ENCODE results near the gene BBOX1. TPM values are rescaled to one million over a fixed set of nuclear protein-coding genes. Genes with fewer than 3 reads are reported as not detected.

The BBOX1 gene
- total RNA-seq, 1 experiment from 2014 or later = not detected

DNA sequence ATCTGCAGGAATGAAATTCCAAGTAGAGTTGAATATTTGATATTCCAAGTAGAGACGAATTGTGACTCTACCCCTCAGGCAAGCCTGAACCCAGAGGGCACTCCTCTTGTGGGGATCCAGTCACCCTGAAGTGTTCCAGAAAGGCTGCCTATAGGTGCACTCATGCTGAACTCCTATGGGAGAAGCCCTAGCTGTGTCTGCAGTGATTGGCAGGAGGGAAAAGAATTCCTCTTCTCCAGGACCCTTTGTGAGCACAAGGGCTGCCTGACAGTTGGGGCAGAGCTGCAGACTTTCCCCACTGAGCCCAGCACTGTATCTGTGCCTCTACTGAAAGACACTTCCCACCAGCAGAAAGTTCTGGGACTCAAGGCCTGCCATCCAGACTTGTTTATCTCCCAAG, 35.0 kb downstream of the BBOX1 start (continued):
- TF ChIP-seq EZH2phosphoT487 (IDR thresholded peaks at IDR 0.05; ENCODE audit: borderline replicate concordance) (no peak), ZFX (IDR thresholded peaks at IDR 0.05) (no peak)

DNA sequence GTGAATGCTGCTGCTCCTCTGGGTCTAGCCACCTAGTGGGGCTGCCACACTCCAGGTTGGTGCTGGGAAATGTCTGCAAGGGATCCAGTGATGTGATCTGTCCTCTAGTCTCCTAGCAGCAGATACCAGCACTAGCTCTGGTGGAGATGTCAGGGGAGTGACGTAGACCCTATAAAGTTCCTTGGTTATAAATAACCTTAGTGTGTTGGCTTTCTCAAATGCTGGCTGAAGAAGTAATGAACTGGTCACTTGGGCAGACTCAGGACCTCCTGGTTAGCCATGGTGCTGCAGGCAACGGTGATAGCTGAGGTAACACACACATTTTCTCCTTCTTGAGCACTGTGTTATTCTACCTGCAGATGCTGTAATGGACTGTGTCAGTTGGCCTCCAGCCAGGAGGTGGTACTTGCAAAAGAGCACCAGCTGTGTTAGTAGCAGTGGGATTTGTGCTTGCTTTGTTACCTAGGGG, 35.5 kb downstream of the BBOX1 start:
- Histone ChIP-seq H3K9ac (ENCODE audit: low read length) (no peak overlapping the region), H3K9me3 (ENCODE audit: control insufficient read depth in 1 of 2, insufficient read depth in 1 of 2, low read depth in 1 of 2, low read length in 2 of 2) (no peaks in the 10 kb centered on the region), H3K79me2 (ENCODE audit: insufficient read depth, low read length) (no peaks in the 10 kb centered on the region), H3K4me1 (ENCODE audit: control insufficient read depth in 1 of 2, insufficient read depth in 2 of 2, low read length in 2 of 2) (no peaks in the 10 kb centered on the region), H3K4me2 (ENCODE audit: low read length) (no peak overlapping the region), H3K27ac (ENCODE audit: low read depth, low read length) (no peak overlapping the region), H3K36me3 (ENCODE audit: control insufficient read depth in 1 of 2, insufficient read depth in 2 of 2, low read length in 2 of 2) (no peaks in the 10 kb centered on the region), H2AFZ (ENCODE audit: low read depth, low read length, poor library complexity, severe bottlenecking) (no peak overlapping the region), H3K27me3 (ENCODE audit: insufficient read depth, low read length) (no peaks in the 10 kb centered on the region), H3K9me2 (ENCODE audit: insufficient read depth) (no peaks in the 10 kb centered on the region), H3K4me3 (replicated peaks in 1 of 2; ENCODE audit: low read depth in 1 of 2, low read length in 2 of 2) (no peak overlapping the region), H4K20me1 (ENCODE audit: insufficient read depth) (no peaks in the 10 kb centered on the region)
- RAD21 ChIA-PET (ENCODE audit: low non-redundant PET in 1 of 2, low total read pairs in 2 of 2, uncharacterized antibody in 2 of 2, unreplicated experiment in 2 of 2) = no interaction called here
- no TSS peak for BruUV-seq (replicated peaks)
- no peak for TF ChIP-seq RAD21 (IDR thresholded peaks at IDR 0.05; ENCODE audit: low read depth)
- TF ChIP-seq FOSL1 (IDR thresholded peaks at IDR 0.05; ENCODE audit: low read depth) = no peak
- TF ChIP-seq POLR2AphosphoS5 (IDR thresholded peaks at IDR 0.05; ENCODE audit: low read depth, low read length) = no peak
- no peak for TF ChIP-seq CBX3 (IDR thresholded peaks at IDR 0.05; ENCODE audit: low read depth)
- no peak for TF ChIP-seq EGR1 (IDR thresholded peaks at IDR 0.05; ENCODE audit: low read depth)
- TF ChIP-seq, protein P1, sequence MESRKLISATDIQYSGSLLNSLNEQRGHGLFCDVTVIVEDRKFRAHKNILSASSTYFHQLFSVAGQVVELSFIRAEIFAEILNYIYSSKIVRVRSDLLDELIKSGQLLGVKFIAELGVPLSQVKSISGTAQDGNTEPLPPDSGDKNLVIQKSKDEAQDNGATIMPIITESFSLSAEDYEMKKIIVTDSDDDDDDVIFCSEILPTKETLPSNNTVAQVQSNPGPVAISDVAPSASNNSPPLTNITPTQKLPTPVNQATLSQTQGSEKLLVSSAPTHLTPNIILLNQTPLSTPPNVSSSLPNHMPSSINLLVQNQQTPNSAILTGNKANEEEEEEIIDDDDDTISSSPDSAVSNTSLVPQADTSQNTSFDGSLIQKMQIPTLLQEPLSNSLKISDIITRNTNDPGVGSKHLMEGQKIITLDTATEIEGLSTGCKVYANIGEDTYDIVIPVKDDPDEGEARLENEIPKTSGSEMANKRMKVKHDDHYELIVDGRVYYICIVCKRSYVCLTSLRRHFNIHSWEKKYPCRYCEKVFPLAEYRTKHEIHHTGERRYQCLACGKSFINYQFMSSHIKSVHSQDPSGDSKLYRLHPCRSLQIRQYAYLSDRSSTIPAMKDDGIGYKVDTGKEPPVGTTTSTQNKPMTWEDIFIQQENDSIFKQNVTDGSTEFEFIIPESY (IDR thresholded peaks at IDR 0.05; ENCODE audit: extremely low read depth, insufficient replicate concordance, low read length) = no peak
- TF ChIP-seq SIN3A (IDR thresholded peaks at IDR 0.05; ENCODE audit: low read depth) = no peak
- no peak for TF ChIP-seq MAX (IDR thresholded peaks at IDR 0.05)
- TF ChIP-seq TCF7L2 (IDR thresholded peaks at IDR 0.05; ENCODE audit: borderline replicate concordance, extremely low read depth, insufficient read depth, insufficient read length) = no peak
- DNase-seq (ENCODE audit: low read depth, low spot score) = no peak
- POLR2A ChIA-PET = no interaction called here
- intact Hi-C loops (cut with micrococcal nuclease) = no loop called here
- no peak for ATAC-seq
- CTCF ChIA-PET = no interaction called here

Data from HCT116 (cell line).